ENCODE results near the gene TMEM44. TPM values are rescaled to one million over a fixed set of nuclear protein-coding genes. Genes with fewer than 3 reads are reported as not detected.

The TMEM44 gene, protein sequence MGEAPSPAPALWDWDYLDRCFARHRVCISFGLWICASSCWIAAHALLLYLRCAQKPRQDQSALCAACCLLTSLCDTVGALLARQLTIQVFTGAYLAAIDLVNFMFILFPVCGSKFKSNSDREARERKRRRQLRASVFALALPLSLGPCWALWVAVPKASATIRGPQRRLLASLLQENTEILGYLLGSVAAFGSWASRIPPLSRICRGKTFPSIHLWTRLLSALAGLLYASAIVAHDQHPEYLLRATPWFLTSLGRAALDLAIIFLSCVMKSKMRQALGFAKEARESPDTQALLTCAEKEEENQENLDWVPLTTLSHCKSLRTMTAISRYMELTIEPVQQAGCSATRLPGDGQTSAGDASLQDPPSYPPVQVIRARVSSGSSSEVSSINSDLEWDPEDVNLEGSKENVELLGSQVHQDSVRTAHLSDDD
- total RNA-seq: 1 to 10 TPM; 6.2 to 7.1 TPM

DNA sequence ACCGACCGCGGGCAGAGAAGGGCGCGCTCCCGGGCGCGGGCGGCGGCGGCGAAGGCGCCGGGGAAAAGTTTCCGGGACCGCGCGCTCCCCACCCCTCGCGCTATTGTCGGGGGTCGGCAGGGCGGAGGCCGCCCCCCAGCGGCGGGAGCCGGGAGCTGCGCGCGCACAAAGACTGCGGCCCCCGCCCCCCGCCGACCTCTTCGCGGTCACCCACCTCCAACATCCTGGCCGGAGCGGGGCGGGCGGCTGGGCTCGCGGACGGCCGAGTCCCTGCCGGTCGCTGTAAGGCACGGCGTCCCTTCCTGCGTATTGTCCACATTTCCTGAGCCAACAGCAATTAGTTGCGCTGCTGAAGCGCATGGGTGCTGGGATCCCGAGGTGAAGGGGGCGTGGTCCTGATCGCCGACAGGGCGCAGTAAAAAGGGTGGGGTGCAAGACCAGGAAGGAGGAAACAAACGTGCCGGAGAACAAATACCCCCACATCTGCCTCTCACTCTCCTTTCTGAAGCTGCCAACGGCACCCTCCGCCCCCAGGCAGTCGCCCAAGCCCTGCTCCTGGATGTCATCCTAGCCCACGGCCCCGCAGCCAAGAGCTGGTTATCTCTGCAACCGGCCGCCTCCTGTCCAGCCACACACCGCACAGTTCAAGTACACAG lies at the start of gene TMEM44:
Gene TMEM44 (minus strand): TSS at position 71 of the 656 bp plus-strand sequence. CDS start 204 bp downstream, outside the sequence.
- H3K4me3 Mint-ChIP-seq: peak within 1 kb of the TSS; percentile 82
- H3K27ac Mint-ChIP-seq: peak within 1 kb of the TSS; percentile 71
- peaks cover 18% of the 10 kb centered on the region for H3K4me1 Mint-ChIP-seq
- H3K9me3 Mint-ChIP-seq: peaks cover 7% of the 10 kb centered on the region
- H3K27me3 Mint-ChIP-seq: no peaks in the 10 kb centered on the region
- ChIA-PET CTCF (interaction anchor here (0.6 to 1.5 kb wide), 6 partner anchors 9 to 161 kb away, joined by 3 to 11 read pairs (median 4); partner anchors contain the start of gene LSG1), POLR2A (interaction anchor here (1.4 to 2.3 kb wide), 2 partner anchors 9 to 11 kb away, joined by 3 to 6 read pairs; no protein-coding TSS in a partner anchor)
- DNase-seq: peak; percentile 65
- H3K36me3 Mint-ChIP-seq (ENCODE audit: low read depth): peaks cover 4% of the 10 kb centered on the region

DNA sequence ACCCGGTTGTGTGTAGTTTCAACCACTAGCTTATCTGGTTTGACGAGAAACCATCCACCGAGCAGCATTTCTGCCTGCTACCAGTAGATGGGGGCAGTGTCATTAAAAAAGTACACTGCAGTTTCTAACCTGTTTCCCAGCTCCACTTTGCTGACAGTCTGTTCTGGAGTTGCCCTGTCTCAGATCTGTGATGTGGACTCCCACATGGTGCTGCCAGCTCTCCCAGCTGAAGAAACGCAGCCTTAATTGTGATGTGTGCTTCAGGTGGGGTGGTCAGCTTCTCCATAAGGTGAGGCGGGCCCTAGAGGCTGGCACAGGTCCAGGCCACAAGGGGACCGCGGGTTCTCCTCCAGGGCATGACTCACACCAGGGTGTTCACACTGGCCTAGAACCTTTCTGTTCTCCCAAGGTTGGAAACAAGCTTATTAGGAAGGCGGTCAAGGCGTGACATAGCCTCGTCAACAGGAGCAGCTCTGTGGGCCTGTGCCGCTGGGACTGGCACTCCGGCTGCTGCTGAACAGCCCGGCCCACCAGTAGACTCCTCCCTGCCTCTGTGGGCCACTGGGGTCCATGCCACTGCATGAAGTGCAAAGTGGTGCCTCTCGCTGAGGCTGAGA lies 49.6 kb upstream of the TMEM44 start:
- DNase-seq: peak; percentile 71
- no peak overlapping the region for H3K4me3 Mint-ChIP-seq
- ChIA-PET POLR2A (interaction anchor here (0.7 to 2.9 kb wide), 6 partner anchors 11 to 588 kb away, joined by 3 to 30 read pairs (median 4); partner anchors contain the start of genes LSG1 and XXYLT1), CTCF (interaction anchor here (0.6 to 8.9 kb wide), 26 partner anchors 9 to 860 kb away, joined by 3 to 232 read pairs (median 4); partner anchors contain the start of genes LSG1, PPP1R2 and XXYLT1)
- peaks cover 45% of the 10 kb centered on the region for H3K4me1 Mint-ChIP-seq
- peaks cover 38% of the 10 kb centered on the region for H3K27me3 Mint-ChIP-seq
- H3K36me3 Mint-ChIP-seq (ENCODE audit: low read depth): peaks cover 2% of the 10 kb centered on the region
- H3K9me3 Mint-ChIP-seq: no peaks in the 10 kb centered on the region
- no peak overlapping the region for H3K27ac Mint-ChIP-seq

DNA sequence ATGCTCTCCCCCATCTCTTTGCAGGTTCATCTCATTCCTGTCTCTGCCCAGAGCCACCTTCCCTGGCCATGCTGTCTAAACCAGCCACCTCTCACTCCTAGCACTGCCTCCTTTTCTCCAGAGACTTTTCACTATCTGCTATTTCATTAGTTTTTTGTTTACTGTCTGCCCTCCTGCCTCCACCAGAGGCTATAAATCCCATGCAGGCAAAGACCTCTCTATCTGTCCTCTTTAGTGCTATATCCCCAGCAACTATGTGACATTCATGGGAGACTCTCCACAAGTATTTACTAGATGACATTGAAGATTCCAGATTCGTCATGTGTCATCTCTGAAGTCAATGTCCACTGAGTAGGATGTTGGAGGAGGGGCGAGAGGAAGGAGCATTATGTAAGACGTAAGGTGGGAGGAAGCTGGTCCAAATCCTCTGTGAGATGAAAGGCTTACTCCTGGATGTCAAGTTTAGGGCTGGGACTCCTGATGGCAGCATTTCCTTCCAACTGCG lies 49.0 kb upstream of the TMEM44 start:
- POLR2A ChIA-PET: interaction anchor here (0.7 to 2.9 kb wide), 6 partner anchors 10 to 589 kb away, joined by 3 to 30 read pairs (median 4); partner anchors contain the start of genes LSG1 and XXYLT1
- Mint-ChIP-seq H3K9me3 (no peaks in the 10 kb centered on the region), H3K27me3 (peaks cover 35% of the 10 kb centered on the region), H3K27ac (no peak overlapping the region), H3K36me3 (ENCODE audit: low read depth) (no peaks in the 10 kb centered on the region), H3K4me1 (peaks cover 42% of the 10 kb centered on the region), H3K4me3 (no peak overlapping the region)
- DNase-seq: no peak
- CTCF ChIA-PET: interaction anchor here (0.6 to 8.9 kb wide), 26 partner anchors 9 to 860 kb away, joined by 3 to 232 read pairs (median 4); partner anchors contain the start of genes LSG1, PPP1R2 and XXYLT1

DNA sequence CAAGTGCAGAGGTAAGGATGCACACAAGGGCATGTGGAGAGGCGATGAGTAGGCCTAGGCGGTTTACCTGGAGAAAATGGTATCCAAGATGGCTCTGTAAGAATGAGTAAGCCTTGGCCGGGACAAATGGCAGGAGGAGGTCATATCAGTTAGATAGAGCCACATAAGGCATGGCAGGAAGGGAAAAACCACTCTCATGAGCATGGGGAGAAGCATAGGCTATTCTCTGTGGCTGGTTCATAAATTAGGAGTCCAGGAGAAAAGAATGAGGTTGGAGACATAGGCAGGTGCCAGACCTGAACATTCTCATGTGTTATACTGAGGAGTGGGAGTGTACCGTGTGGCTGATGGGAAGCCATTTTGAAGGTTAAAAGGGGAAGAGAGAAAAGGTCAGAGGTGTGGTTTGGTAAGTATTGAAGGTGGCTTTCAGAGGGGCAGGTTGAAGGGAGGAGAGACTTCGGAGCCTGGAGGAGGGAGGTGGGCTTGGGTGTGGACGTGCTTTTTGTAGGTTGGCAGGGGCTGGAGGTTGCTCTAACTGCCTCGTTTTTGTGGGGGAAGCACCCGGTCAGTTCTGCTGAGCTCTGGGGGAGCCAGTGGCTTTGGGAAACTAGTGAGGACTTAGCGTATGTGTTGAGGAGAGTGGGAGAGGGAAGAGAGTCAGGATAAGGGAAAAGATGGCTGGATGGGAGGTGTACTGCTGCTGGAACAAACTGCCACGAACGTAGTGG lies 47.8 kb upstream of the TMEM44 start:
- no peaks in the 10 kb centered on the region for H3K36me3 Mint-ChIP-seq (ENCODE audit: low read depth)
- no peaks in the 10 kb centered on the region for H3K9me3 Mint-ChIP-seq
- H3K4me3 Mint-ChIP-seq: no peak overlapping the region
- ChIA-PET CTCF (interaction anchor here (1.7 to 8.9 kb wide), 4 partner anchors 8 to 589 kb away, joined by 3 to 232 read pairs (median 46); partner anchors contain the start of genes LSG1 and XXYLT1), POLR2A (no interaction called here)
- H3K4me1 Mint-ChIP-seq: peaks cover 37% of the 10 kb centered on the region
- no peak for DNase-seq
- H3K27me3 Mint-ChIP-seq: peaks cover 31% of the 10 kb centered on the region
- no peak overlapping the region for H3K27ac Mint-ChIP-seq

DNA sequence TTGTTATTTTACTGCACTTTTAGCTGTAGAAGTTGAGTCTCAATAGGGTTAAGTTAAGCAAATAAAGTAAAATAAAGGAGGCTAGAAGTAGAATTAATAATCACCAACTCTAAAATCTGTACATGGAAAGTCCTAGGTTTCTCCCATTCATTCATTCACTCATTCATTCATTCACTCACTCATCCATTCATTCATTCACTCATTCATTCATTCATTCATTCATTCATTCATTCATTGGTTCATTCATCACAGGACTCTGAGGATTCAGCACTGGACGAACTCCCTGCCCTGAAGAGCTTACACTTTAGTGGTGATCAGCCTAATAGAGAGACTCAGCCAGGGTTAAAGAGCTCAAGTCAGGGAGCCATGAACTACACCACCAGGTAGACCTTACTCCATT lies 43.3 kb upstream of the TMEM44 start:
- CTCF ChIA-PET: interaction anchor here (9.4 kb wide), 1 partner anchor 9 kb away, joined by 232 read pairs; the partner anchor contains the start of gene FAM43A
- no peak overlapping the region for H3K4me3 Mint-ChIP-seq
- POLR2A ChIA-PET: interaction anchor here (7.6 kb wide), 1 partner anchor 10 kb away, joined by 71 read pairs; the partner anchor contains the start of gene FAM43A

DNA sequence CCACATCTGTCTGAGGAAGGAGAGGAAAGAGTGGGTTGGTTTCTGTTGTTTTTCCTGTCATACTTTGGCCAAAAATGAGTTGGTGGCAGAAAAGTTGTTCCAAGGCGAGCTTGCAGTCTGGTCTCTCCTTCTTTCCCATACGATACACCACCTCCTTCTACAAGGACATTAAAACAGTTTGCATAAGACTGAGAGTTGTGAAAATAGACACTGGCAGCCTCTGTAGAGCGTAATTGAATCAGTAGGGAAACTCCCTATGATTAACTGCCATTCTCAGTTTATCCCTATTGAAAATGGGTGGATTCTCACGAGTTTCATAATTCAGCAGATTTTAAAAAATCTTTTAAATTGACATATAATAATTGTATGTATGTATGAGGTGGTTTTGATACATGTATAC lies 42.5 kb upstream of the TMEM44 start:
- no peak overlapping the region for H3K27ac Mint-ChIP-seq
- ChIA-PET POLR2A (interaction anchor here (0.8 to 7.6 kb wide), 3 partner anchors 11 to 867 kb away, joined by 3 to 71 read pairs (median 3); partner anchors contain the start of gene FAM43A), CTCF (interaction anchor here (9.4 kb wide), 1 partner anchor 10 kb away, joined by 232 read pairs; the partner anchor contains the start of gene FAM43A)
- H3K9me3 Mint-ChIP-seq: no peaks in the 10 kb centered on the region
- peaks cover 33% of the 10 kb centered on the region for H3K4me1 Mint-ChIP-seq
- no peak for DNase-seq
- H3K27me3 Mint-ChIP-seq: peaks cover 7% of the 10 kb centered on the region
- no peaks in the 10 kb centered on the region for H3K36me3 Mint-ChIP-seq (ENCODE audit: low read depth)
- H3K4me3 Mint-ChIP-seq: no peak overlapping the region

More for the DNA sequence above, 43.3 kb upstream of the TMEM44 start:
- Mint-ChIP-seq H3K36me3 (ENCODE audit: low read depth) (no peaks in the 10 kb centered on the region), H3K9me3 (no peaks in the 10 kb centered on the region), H3K27ac (no peak overlapping the region), H3K27me3 (peaks cover 15% of the 10 kb centered on the region), H3K4me1 (peaks cover 27% of the 10 kb centered on the region)
- DNase-seq: no peak

DNA sequence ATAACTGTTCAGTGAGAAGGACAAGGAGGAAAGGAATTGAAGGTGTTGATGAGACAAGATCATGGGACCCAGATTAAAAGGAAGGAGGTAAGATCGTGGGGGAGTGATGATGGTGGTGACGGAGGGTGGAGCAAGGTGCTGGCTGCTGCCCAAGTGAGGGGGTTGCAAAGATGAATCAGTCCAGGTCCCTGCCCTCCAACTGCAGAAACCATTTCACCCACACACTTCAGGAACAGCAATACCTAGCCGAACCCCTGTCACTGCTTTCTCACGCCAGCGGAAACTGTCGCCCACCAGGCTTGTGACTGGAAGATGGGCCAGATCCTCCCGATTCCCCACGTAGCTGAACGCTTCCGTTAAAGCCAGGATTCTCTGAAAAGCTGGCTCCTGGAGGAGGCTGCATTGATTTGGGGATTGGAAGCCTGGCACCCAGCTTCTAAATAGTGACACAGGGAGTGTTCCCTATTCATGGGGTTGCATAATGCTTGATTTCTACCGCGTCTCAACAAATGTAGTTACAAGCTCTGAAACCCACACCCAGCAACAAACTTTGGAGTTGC lies 41.9 kb upstream of the TMEM44 start:
- H3K4me3 Mint-ChIP-seq: peak overlapping the region; percentile 36
- DNase-seq: no peak
- no peak overlapping the region for H3K27ac Mint-ChIP-seq
- H3K27me3 Mint-ChIP-seq: peaks cover 7% of the 10 kb centered on the region
- ChIA-PET POLR2A (interaction anchor here (0.8 to 7.6 kb wide), 4 partner anchors 12 to 867 kb away, joined by 3 to 71 read pairs (median 3); partner anchors contain the start of genes FAM43A and XXYLT1), CTCF (interaction anchor here (9.4 kb wide), 1 partner anchor 10 kb away, joined by 232 read pairs; the partner anchor contains the start of gene FAM43A)
- peaks cover 38% of the 10 kb centered on the region for H3K4me1 Mint-ChIP-seq
- no peaks in the 10 kb centered on the region for H3K36me3 Mint-ChIP-seq (ENCODE audit: low read depth)
- H3K9me3 Mint-ChIP-seq: no peaks in the 10 kb centered on the region

DNA sequence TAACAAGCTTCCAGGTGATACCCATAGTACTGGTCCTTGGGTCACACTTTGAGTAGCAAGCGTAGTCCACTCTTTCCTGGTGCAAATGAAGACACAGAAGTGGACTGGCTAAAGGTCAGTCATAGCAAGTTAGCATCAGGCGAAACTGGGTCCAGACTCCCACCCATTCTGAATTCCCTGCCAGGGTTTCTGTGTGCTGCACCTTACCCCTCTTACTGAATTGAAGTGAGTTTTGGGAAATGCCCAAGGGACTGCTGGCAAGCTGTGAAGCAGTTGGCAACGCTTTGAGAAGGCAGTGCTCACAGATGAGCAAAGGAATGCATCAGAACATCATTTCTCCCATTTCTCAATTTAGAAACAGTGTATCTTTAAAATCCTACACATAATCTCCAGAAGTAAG lies 40.5 kb upstream of the TMEM44 start:
- POLR2A ChIA-PET: interaction anchor here (7.6 kb wide), 1 partner anchor 13 kb away, joined by 71 read pairs; the partner anchor contains the start of gene FAM43A
- peaks cover 50% of the 10 kb centered on the region for H3K4me1 Mint-ChIP-seq
- H3K9me3 Mint-ChIP-seq: no peaks in the 10 kb centered on the region

DNA sequence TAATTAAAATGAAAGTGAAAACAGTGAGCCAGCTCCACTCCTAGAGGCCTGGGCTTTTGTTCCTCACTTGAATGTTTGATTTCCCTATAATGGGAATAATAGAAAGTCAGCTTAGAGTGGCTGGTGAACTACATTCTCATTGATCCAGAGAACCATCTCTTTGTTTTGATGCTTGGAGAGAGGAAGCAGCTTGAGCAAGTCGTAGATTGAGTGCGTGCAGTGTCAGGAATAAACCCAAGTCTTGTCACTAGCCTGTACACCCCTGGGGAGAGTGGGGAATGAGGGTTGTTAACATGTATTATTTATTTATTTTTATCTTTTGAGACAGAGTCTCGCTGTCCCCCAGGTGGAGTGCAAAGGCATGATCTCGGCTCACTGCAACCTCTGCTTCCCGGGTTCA lies 39.7 kb upstream of the TMEM44 start:
- Mint-ChIP-seq H3K4me1 (peaks cover 53% of the 10 kb centered on the region), H3K9me3 (no peaks in the 10 kb centered on the region), H3K36me3 (ENCODE audit: low read depth) (peaks cover 17% of the 10 kb centered on the region), H3K27ac (peak overlapping the region; percentile 93), H3K4me3 (peak overlapping the region; percentile 96), H3K27me3 (peaks cover 3% of the 10 kb centered on the region)
- ChIA-PET POLR2A (interaction anchor here (0.9 to 7.6 kb wide), 11 partner anchors 10 to 871 kb away, joined by 3 to 71 read pairs (median 4); partner anchors contain the start of genes FAM43A and XXYLT1), CTCF (interaction anchor here (0.6 to 9.4 kb wide), 11 partner anchors 13 to 764 kb away, joined by 3 to 232 read pairs (median 8); partner anchors contain the start of genes FAM43A and XXYLT1)
- DNase-seq: no peak

More for the DNA sequence above, 40.5 kb upstream of the TMEM44 start:
- CTCF ChIA-PET: interaction anchor here (4.3 to 9.4 kb wide), 3 partner anchors 12 to 597 kb away, joined by 13 to 232 read pairs (median 32); partner anchors contain the start of genes FAM43A and XXYLT1
- Mint-ChIP-seq H3K27me3 (peaks cover 3% of the 10 kb centered on the region), H3K27ac (no peak overlapping the region), H3K36me3 (ENCODE audit: low read depth) (peaks cover 11% of the 10 kb centered on the region), H3K4me3 (no peak overlapping the region)
- no peak for DNase-seq

DNA sequence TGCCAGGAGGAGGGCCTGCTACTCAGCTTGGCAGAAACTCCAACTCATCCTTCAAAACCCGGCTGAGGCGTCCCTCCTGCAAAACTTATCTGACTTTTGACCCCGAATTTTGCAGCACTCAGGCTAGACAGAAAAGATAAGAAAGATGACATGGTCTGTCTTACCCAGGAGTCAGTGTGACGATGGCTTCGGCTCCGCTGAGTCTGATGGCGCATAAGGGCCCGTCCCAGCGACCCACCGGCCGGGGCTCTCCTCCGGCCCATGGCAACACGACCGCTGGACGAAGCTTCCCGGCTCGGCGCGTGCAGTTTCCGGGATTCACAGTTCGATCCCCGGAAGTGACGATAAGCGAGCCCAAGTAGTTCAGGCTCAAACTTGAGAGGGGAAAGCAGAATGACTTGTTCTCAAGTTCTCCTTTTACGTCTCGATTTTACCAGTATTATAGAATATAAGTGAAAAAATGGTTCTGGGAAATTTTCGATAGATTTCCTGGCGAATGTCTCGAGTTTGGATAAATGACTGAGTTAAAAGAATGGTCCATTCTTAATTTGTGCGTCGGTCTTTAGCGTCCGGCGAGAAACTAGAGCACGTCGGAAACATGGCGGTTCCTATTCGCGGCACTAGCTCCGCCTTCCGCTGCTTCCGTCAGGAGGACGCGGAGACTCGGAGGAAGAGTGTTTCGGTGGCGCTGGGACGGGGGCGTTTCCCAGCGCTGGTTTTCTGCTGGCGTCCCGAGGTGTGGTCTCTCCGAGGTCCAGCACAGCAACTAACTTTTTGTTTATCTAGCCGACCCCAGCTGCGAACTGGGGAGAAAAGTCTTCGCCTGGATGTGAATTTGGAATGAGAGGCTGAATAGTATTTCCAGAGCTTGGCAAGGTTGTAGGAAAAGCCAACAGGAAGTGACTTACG lies 38.9 kb upstream of the TMEM44 start, which contains the start of gene LSG1:
Gene LSG1 (minus strand): TSS at position 292 of the 909 bp plus-strand sequence. CDS start 29 bp downstream, at position 263.
- peaks cover 20% of the 10 kb centered on the region for H3K36me3 Mint-ChIP-seq (ENCODE audit: low read depth)
- peak within 1 kb of the TSS; percentile 93 for H3K27ac Mint-ChIP-seq
- peaks cover 3% of the 10 kb centered on the region for H3K27me3 Mint-ChIP-seq
- DNase-seq: peak; percentile 91
- peaks cover 55% of the 10 kb centered on the region for H3K4me1 Mint-ChIP-seq
- peak within 1 kb of the TSS; percentile 96 for H3K4me3 Mint-ChIP-seq
- POLR2A ChIA-PET: interaction anchor here (0.8 to 7.6 kb wide), 19 partner anchors 11 to 872 kb away, joined by 3 to 71 read pairs (median 3); partner anchors contain the start of genes FAM43A and XXYLT1
- CTCF ChIA-PET: interaction anchor here (0.9 to 9.4 kb wide), 20 partner anchors 11 to 764 kb away, joined by 3 to 232 read pairs (median 5); partner anchors contain the start of genes FAM43A, TMEM44 and XXYLT1
- H3K9me3 Mint-ChIP-seq: no peaks in the 10 kb centered on the region
